ENCODE measurements around the gene CCT6B. TPM values are rescaled to one million over a fixed set of nuclear protein-coding genes. Genes with fewer than 3 reads are reported as not detected.

CCT6B gene
- total RNA-seq, 1 experiment from 2014 or later = 1.1 TPM

GRCh38 chr17:34997355-34997862 lies 36.1 kb upstream of the CCT6B start:
- no peak overlapping the region for H3K9ac ChIP-seq (ENCODE audit: low read length)
- no peaks in the 10 kb centered on the region for H3K79me2 ChIP-seq (ENCODE audit: insufficient read depth, low read length)
- no peak overlapping the region for H3K4me3 ChIP-seq (replicated peaks in 1 of 2; ENCODE audit: low read depth in 1 of 2, low read length in 2 of 2)
- H3K9me2 ChIP-seq (ENCODE audit: insufficient read depth) = no peaks in the 10 kb centered on the region
- intact Hi-C loops (cut with micrococcal nuclease) = loop anchor here (5.0 to 10.0 kb wide), 3 partner anchors 540 to 750 kb away; partner anchors contain the start of gene SLFN12L
- no peak for ATAC-seq
- DNase-seq (ENCODE audit: low read depth, low spot score) = no peak
- H3K36me3 ChIP-seq (ENCODE audit: control insufficient read depth in 1 of 2, insufficient read depth in 2 of 2, low read length in 2 of 2) = peaks cover 26 to 64% of the 10 kb centered on the region in 2 experiments; a peak in 3 of 4 replicates
- H3K4me1 ChIP-seq (ENCODE audit: control insufficient read depth in 1 of 2, insufficient read depth in 2 of 2, low read length in 2 of 2) = no peaks in the 10 kb centered on the region
- TF ChIP-seq ZBTB33 (IDR thresholded peaks at IDR 0.05; ENCODE audit: extremely low read depth, insufficient replicate concordance, low read length) (no peak), POLR2A (IDR thresholded peaks at IDR 0.05; ENCODE audit: borderline replicate concordance, extremely low read depth, insufficient read depth, insufficient read length) (no peak), REST (IDR thresholded peaks at IDR 0.05; ENCODE audit: low read depth) (no peak), EGR1 (IDR thresholded peaks at IDR 0.05; ENCODE audit: low read depth) (no peak), POLR2AphosphoS5 (IDR thresholded peaks at IDR 0.05; ENCODE audit: low read depth, low read length) (no peak), CTCF (IDR thresholded peaks at IDR 0.05 in 2 of 3, conservative IDR thresholded peaks at IDR 0.05 in 1 of 3; ENCODE audit: borderline replicate concordance in 1 of 3, insufficient read depth in 1 of 3, low read depth in 2 of 3, low read length in 2 of 3) (no peak), SIN3A (IDR thresholded peaks at IDR 0.05; ENCODE audit: low read depth) (no peak), ZFX (IDR thresholded peaks at IDR 0.05) (no peak), RAD21 (IDR thresholded peaks at IDR 0.05; ENCODE audit: low read depth) (no peak), EZH2phosphoT487 (IDR thresholded peaks at IDR 0.05; ENCODE audit: borderline replicate concordance) (no peak), CEBPB (IDR thresholded peaks at IDR 0.05; ENCODE audit: low read depth) (no peak), ELF1 (IDR thresholded peaks at IDR 0.05; ENCODE audit: borderline replicate concordance, low read depth) (no peak), JUND (IDR thresholded peaks at IDR 0.05) (no peak), MAX (IDR thresholded peaks at IDR 0.05) (no peak), SRF (IDR thresholded peaks at IDR 0.05; ENCODE audit: low read depth) (no peak), FOSL1 (IDR thresholded peaks at IDR 0.05; ENCODE audit: low read depth) (no peak), SP1 (IDR thresholded peaks at IDR 0.05; ENCODE audit: low read depth) (no peak), TCF7L2 (IDR thresholded peaks at IDR 0.05; ENCODE audit: borderline replicate concordance, extremely low read depth, insufficient read depth, insufficient read length) (no peak), ZNF274 (IDR thresholded peaks at IDR 0.05; ENCODE audit: low read depth, low read length) (no peak)
- ChIA-PET RAD21 (ENCODE audit: low non-redundant PET in 1 of 2, low total read pairs in 2 of 2, uncharacterized antibody in 2 of 2, unreplicated experiment in 2 of 2) (no interaction called here), CTCF (interaction anchor here (1.0 to 1.2 kb wide), 3 partner anchors 118 to 123 kb away, joined by 3 read pairs; no protein-coding TSS in a partner anchor), POLR2A (no interaction called here)
- H4K20me1 ChIP-seq (ENCODE audit: insufficient read depth) = no peaks in the 10 kb centered on the region
- no peak overlapping the region for H3K4me2 ChIP-seq (ENCODE audit: low read length)
- BruUV-seq (replicated peaks) = no TSS peak
- H3K27ac ChIP-seq (ENCODE audit: low read depth, low read length) = no peak overlapping the region
- H3K9me3 ChIP-seq (ENCODE audit: control insufficient read depth in 1 of 2, insufficient read depth in 1 of 2, low read depth in 1 of 2, low read length in 2 of 2) = no peaks in the 10 kb centered on the region
- H2AFZ ChIP-seq (ENCODE audit: low read depth, low read length, poor library complexity, severe bottlenecking) = no peak overlapping the region
- no peaks in the 10 kb centered on the region for H3K27me3 ChIP-seq (ENCODE audit: insufficient read depth, low read length)
